HG03103 (cell line): ENCODE data around the gene NELL2.
"Not testable (repeated sequence)": the region's sequence is repeated elsewhere in the genome, so short reads cannot be mapped to it uniquely, and the experiment has no call there.

Source experiments
- ATAC-seq: cut with Tn5 transposase; IDR thresholded peaks from one replicate; pipeline ENCODE4 v1.9.1; 2021; ENCODE audit warnings: low read depth; ENCODE audit not compliant: unreplicated experiment

Gene NELL2

DNA sequence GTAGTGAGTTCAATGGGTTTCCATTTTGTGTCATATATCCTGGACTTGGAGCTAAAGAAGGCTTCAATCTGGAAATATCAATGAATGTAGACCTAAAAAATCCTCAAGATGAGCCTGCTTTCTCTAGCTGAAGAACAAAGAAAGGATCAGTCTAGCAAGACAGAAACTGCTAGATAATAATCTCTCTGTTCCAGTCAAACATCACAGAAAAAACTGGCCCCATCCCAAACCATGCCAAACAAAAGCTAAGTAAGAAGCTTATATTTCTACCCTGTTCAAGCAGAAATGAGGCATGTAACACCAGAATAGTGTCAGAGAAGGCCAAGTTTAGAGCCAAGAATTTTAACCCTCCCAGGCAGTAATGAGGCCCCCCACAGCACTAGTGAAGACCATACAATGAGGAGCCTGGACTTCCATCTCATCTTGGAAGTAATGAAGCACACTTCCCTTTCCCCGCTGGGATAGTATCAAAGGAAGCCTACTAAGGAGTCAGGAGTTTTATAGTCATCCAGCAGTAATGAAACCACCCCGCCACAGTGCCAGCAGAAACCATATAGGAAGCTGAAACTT is 95.8 kb downstream of the NELL2 start:
- no peak for ATAC-seq

DNA sequence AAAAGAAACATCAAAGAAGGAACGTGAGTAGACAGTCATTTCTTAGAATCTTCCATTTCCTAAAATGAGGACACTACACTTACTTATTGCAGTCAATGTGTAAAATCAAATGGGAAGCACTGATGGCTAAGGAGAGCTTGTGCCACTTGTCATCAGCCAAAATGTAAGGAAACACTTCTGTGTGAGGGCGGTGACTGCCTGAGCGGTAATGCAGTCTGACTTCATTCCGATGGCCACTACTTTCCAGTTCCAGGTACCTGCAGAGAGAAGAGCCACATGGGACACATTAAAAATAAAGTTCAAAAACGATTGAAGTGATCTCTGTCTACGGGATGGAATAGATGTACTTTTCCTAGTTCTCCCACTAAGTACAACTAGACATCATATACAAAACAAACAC is 96.3 kb downstream of the NELL2 start:
- no peak for ATAC-seq

DNA sequence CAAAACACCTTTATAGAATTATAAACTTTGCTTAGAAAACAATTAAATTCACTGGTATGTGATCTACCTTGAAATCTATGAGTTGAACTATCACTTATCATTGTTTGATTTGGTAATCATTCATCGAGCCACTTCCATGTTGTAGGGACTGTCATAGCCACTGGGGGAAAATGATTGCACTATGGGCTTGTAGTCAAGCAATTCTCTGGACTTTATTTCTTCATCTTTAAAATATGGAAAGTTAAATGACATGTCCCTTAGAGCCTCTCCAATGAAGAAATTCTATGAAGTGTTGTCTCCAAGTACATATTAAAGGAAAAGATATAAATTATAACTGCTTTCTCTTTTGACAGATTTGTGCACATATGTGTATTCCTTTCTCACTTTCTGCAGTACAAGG is 97.3 kb downstream of the NELL2 start:
- no peak for ATAC-seq

GRCh38 chr12:44777044-44777443 is 99.1 kb downstream of the NELL2 start:
- ATAC-seq, result no peak

- ATAC-seq, result no peak
Observed at GRCh38 chr12:44775901-44776300, 100.2 kb downstream of the NELL2 start.

GRCh38 chr12:44774815-44775411 is 101.2 kb downstream of the NELL2 start:
- peak; percentile 70 for ATAC-seq

- no peak for ATAC-seq
Observed at GRCh38 chr12:44771485-44772021, 104.6 kb downstream of the NELL2 start.

- ATAC-seq, result no peak
Observed at GRCh38 chr12:44765796-44766195, 110.3 kb downstream of the NELL2 start.

DNA sequence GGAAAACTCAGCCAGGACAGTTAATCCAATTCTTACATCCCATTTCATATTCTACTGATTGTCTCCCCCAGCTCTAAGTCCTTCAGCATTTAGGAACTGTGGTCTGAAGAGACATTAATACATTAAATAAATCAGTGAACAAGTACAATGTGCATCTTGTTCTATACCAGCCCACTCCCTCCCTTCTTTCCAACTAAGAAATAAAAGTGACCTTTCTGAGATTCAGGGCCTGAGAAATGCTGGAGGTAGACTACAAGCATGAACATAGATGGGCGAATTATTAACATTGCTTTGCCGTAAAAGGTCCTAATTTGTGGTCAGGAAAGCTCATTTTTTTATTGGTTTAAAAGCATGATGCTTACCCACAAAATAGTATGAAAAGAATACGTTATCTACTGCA is 113.1 kb downstream of the NELL2 start:
- ATAC-seq, result no peak

GRCh38 chr12:44759289-44759688 is 116.8 kb downstream of the NELL2 start:
- no peak for ATAC-seq

DNA sequence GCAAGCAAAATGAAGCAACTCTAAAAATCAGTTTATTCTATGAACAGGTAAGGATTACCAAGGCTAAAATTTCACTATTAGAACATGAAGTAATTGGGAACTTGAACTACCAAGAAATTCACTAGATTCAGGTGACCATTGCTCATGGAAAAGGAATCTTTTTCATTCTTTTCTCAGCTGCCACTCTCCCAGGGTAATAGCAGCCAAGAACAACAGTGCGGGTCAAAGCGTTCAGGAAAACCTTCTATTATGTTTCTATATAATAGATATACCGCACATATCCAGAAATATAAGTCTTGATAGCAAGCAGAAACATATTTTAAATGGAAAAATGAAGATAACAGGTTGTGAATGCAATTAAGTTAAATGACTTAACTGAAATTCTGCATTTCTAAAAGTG is 125.6 kb downstream of the NELL2 start:
- no peak for ATAC-seq

- ATAC-seq, result no peak
Observed at GRCh38 chr12:44749566-44749965, 126.5 kb downstream of the NELL2 start.

DNA sequence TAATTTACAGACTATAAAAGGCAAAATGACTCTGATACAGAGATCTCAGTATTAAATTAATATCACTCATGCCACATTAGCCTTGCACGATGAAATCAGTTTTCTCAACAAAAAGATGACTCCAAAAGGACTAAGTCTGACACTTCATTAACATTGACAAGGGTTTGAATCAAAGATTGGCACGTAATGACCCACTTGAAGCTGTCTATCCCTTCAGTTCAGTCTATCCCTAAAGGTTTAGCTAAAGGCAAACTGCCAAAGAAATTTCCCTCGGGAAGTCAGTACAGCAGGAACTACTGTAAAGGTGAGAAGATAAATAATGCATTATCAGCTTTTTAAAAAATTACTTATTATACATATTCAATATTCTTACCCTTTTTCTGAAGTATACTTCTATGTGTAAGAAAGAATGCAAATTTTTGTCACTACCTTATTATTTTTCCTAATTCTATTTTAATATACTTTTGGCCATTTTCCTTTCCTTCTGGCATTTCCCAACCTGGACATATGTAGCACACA is 127.1 kb downstream of the NELL2 start:
- no peak for ATAC-seq

GRCh38 chr12:44741292-44741980 is 134.7 kb downstream of the NELL2 start:
- not testable (repeated sequence) for ATAC-seq

- no peak for ATAC-seq
Observed at GRCh38 chr12:44738051-44738450, 138.1 kb downstream of the NELL2 start.

GRCh38 chr12:44728566-44728965 is 147.5 kb downstream of the NELL2 start:
- no peak for ATAC-seq

GRCh38 chr12:44720265-44720664 is 155.8 kb downstream of the NELL2 start:
- ATAC-seq, result no peak

GRCh38 chr12:44717612-44718011 is 158.5 kb downstream of the NELL2 start:
- ATAC-seq, result no peak

DNA sequence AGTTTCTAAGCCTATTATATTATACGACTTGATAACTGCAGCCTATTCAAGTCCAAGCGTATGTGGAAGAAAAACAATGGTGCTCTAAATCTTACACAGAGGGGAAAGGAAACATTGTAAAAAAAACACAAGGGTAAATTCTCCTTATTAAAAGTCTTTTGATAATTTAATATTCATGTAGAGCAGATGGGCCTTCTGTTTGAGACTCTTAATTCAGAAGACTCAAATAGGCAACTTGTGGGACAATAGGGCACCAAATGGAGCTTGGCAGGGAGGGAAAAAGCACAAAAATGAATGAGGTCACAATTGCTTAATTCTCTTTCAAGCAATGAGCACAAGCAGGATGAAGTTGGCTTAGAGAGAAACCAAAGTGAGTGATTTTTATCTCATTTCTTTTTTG is 159.4 kb downstream of the NELL2 start:
- no peak for ATAC-seq

DNA sequence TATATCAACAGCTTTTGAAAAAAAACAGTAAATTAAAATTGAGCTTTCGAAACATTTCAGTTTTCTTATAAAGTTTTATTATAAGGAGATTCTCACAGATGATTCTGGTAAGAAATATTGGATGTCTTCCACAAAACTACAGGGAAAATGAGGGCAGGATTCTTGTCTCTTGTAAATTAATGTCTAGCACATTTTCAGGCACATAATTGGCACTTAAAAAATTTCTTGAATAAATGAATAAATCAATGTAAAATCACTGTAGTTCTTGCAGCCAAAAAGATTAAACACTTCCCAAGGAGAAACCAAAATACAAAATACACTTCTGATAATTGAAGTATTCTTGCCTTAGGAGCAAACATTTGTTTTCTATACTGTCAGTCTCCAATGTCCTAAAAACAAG is 164.4 kb downstream of the NELL2 start:
- no peak for ATAC-seq

- ATAC-seq, result no peak
Observed at GRCh38 chr12:44709166-44709565, 166.9 kb downstream of the NELL2 start.

GRCh38 chr12:44708218-44708617 is 167.9 kb downstream of the NELL2 start:
- no peak for ATAC-seq
